Choroid plexus epithelial cell (primary cell): ENCODE measurements around the gene NPPC.

ENCODE experiments used
- DNase-seq: peaks from one replicate; pipeline ENCODE4 v3.0.0-alpha.2; 2010; ENCODE audit warnings: low read depth
- H3K4me3 ChIP-seq: 2 replicates; pipeline ENCODE4 v1.5.1; 2011; ENCODE audit warnings: low read depth, mild to moderate bottlenecking, control low read depth, low read length, moderate library complexity
- TF ChIP-seq, protein P1 (sequence below): conservative IDR thresholded peaks from 2 replicates; pipeline ENCODE4 v1.5.1; 2011; ENCODE audit warnings: low read depth, mild to moderate bottlenecking, control low read depth, inconsistent platforms, low read length, moderate library complexity

NPPC gene

GRCh38 chr2:231877533-231878456, 48.4 kb downstream of the NPPC start:
- H3K4me3 ChIP-seq = no peak overlapping the region
- TF ChIP-seq, protein P1, sequence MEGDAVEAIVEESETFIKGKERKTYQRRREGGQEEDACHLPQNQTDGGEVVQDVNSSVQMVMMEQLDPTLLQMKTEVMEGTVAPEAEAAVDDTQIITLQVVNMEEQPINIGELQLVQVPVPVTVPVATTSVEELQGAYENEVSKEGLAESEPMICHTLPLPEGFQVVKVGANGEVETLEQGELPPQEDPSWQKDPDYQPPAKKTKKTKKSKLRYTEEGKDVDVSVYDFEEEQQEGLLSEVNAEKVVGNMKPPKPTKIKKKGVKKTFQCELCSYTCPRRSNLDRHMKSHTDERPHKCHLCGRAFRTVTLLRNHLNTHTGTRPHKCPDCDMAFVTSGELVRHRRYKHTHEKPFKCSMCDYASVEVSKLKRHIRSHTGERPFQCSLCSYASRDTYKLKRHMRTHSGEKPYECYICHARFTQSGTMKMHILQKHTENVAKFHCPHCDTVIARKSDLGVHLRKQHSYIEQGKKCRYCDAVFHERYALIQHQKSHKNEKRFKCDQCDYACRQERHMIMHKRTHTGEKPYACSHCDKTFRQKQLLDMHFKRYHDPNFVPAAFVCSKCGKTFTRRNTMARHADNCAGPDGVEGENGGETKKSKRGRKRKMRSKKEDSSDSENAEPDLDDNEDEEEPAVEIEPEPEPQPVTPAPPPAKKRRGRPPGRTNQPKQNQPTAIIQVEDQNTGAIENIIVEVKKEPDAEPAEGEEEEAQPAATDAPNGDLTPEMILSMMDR = no peak
- peak; percentile 80 for DNase-seq

DNA sequence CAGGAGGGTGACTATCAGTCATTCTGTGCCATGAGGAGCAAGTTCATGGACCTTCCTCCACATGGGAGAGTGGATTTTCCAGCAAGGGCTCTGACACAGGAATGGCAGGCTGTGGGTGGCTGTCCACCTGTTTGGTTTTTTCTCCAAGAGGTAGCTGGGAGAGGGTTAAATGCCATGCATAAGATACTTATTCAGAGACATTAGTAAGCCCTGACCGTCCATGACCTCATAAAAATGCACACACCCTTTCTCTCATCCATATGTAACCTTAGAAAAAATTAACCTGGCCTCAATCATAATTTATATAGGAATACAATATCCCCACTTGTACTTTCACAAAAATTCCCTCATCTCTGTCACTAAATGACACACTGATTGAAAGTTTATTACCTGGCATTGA, 51.3 kb downstream of the NPPC start:
- no peak overlapping the region for H3K4me3 ChIP-seq
- DNase-seq = no peak
- TF ChIP-seq, protein P1 = no peak
